SH-SY5Y (cell line): ENCODE data around the gene BACH2.

ENCODE experiments used
- GATA2 ChIP-seq: IDR thresholded peaks from 2 replicates; pipeline ENCODE4 v1.6.1; 2011; ENCODE audit warnings: mild to moderate bottlenecking, low read depth, low read length
- GATA3 ChIP-seq: IDR thresholded peaks from 2 replicates; pipeline ENCODE4 v1.6.1; 2011; ENCODE audit warnings: low read depth, mild to moderate bottlenecking, low read length, moderate library complexity

- TF ChIP-seq GATA3 (no peak), GATA2 (no peak)
Measured at GRCh38 chr6:90101403-90101802, 195.2 kb downstream of the BACH2 start.
